ENCODE data around the gene SLC35F1. TPM values are rescaled to one million over a fixed set of nuclear protein-coding genes. Genes with fewer than 3 reads are reported as not detected.
"Not testable (repeated sequence)": the region's sequence is repeated elsewhere in the genome, so short reads cannot be mapped to it uniquely, and the experiment has no call there.

SLC35F1 gene
- 0.76 TPM in 1 of 2 replicates, not detected in the other for total RNA-seq (2014; rRNA removed; shearing (Covaris generic))
- polyA plus RNA-seq (2016; fragmentation: Nextera tagmentation; extraction: Ambion mirVana): not detected in 2 replicates

DNA sequence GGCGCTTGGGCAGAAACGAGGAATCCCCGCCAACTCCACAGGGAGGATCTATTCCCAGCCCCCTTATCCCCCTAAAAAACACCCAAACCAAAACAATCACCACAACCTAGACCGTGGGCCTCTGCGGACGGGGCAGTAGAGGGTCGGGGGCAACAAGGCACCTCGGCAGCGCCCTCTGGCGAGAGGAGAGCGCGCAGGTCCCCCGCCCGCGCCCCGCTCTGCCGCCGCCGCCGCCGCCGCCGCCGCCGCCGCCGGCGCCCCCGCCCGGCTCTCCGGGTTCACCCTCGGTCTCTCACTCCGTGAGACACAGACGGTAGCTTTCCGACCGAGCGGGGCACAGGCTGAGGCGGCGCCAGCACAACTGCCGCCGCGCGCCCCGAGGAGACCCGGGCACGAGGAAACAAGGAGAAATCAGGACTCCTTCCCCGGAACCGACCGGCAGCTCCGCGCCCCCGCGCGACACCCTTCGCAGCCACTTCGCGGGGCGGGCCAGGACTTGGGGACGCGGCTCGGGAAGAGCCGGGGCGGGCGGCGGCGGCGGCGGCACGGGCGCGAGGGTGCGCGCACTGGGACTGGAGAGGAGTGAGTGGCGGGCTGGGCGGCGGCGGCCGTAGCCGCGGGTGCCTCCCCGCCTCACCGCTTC is at the start of gene SLC35F1:
Gene SLC35F1, plus strand, starts transcription at position 307 of the 643 bp plus-strand sequence.
- Histone ChIP-seq H3K4me2 (ENCODE audit: unreplicated experiment) (peak within 1 kb of the TSS; percentile 52), H3K9me2 (ENCODE audit: insufficient read depth) (no peaks in the 10 kb centered on the region), H3K4me1 (ENCODE audit: insufficient read depth) (no peaks in the 10 kb centered on the region), H3K79me2 (ENCODE audit: insufficient read depth) (no peaks in the 10 kb centered on the region), H3F3A (ENCODE audit: insufficient read depth) (no peaks in the 10 kb centered on the region), H3K9me3 (ENCODE audit: low read depth) (no peaks in the 10 kb centered on the region), H2AFZ (no peak within 1 kb of the TSS), H4K20me1 (ENCODE audit: insufficient read depth) (peaks cover 3% of the 10 kb centered on the region; the same call in 1 of the 2 replicates), H3K36me3 (ENCODE audit: low read depth) (no peaks in the 10 kb centered on the region), H3K4me3 (peak within 1 kb of the TSS; percentile 66), H3K9ac (no peak within 1 kb of the TSS), H3K27ac (no peak within 1 kb of the TSS), H3K27me3 (replicated peaks; ENCODE audit: insufficient read depth) (peaks cover 39% of the 10 kb centered on the region)
- in situ Hi-C loops (cut with MboI): no loop called here
- peak; percentile 17 for DNase-seq
- TF ChIP-seq EZH2phosphoT487 (IDR thresholded peaks at IDR 0.05; ENCODE audit: insufficient read depth, low read depth) (no peak), EZH2 (IDR thresholded peaks at IDR 0.05; ENCODE audit: insufficient read depth, poor library complexity, severe bottlenecking) (peak; percentile 2)
- 3 to 4% methylated on average over 43 to 58 of the region's 82 CpGs for WGBS, 2 experiments (ENCODE audit: low coverage in 1 of 2, low lambda C conversion rate in 2 of 2, missing lambda C conversion rate in 2 of 2)

- not testable (repeated sequence) for H3K9ac ChIP-seq
- 38 to 57% methylated on average over 2 of the region's 2 CpGs for WGBS, 2 experiments (ENCODE audit: low coverage in 1 of 2, low lambda C conversion rate in 2 of 2, missing lambda C conversion rate in 2 of 2)
These were observed 48.5 kb upstream of the SLC35F1 start for GRCh38 chr6:117858601-117859000.

GRCh38 chr6:117861545-117861944 is 45.5 kb upstream of the SLC35F1 start:
- TF ChIP-seq EZH2phosphoT487 (IDR thresholded peaks at IDR 0.05; ENCODE audit: insufficient read depth, low read depth): no peak
- TF ChIP-seq EZH2 (IDR thresholded peaks at IDR 0.05; ENCODE audit: insufficient read depth, poor library complexity, severe bottlenecking): no peak
- no peak overlapping the region for H3K4me2 ChIP-seq (ENCODE audit: unreplicated experiment)
- no peak for DNase-seq
- no peaks in the 10 kb centered on the region for H3K36me3 ChIP-seq (ENCODE audit: low read depth)
- no peak overlapping the region for H2AFZ ChIP-seq
- no peaks in the 10 kb centered on the region for H3K27me3 ChIP-seq (replicated peaks; ENCODE audit: insufficient read depth)
- no peaks in the 10 kb centered on the region for H3K9me3 ChIP-seq (ENCODE audit: low read depth)
- H3K4me1 ChIP-seq (ENCODE audit: insufficient read depth): no peaks in the 10 kb centered on the region
- no peaks in the 10 kb centered on the region for H3K9me2 ChIP-seq (ENCODE audit: insufficient read depth)
- H3K9ac ChIP-seq: no peak overlapping the region
- 52 to 53% methylated on average over 3 of the region's 3 CpGs for WGBS, 2 experiments (ENCODE audit: low coverage in 1 of 2, low lambda C conversion rate in 2 of 2, missing lambda C conversion rate in 2 of 2)
- H4K20me1 ChIP-seq (ENCODE audit: insufficient read depth): no peaks in the 10 kb centered on the region
- no peaks in the 10 kb centered on the region for H3K79me2 ChIP-seq (ENCODE audit: insufficient read depth)
- in situ Hi-C loops (cut with MboI): no loop called here
- H3F3A ChIP-seq (ENCODE audit: insufficient read depth): no peaks in the 10 kb centered on the region
- no peak overlapping the region for H3K27ac ChIP-seq
- H3K4me3 ChIP-seq: no peak overlapping the region

More at GRCh38 chr6:117858601-117859000, 48.5 kb upstream of the SLC35F1 start:
- DNase-seq; H3K79me2 ChIP-seq (ENCODE audit: insufficient read depth); H3K27ac ChIP-seq; H3K9me3 ChIP-seq (ENCODE audit: low read depth); H3K4me1 ChIP-seq (ENCODE audit: insufficient read depth); H3K9me2 ChIP-seq (ENCODE audit: insufficient read depth); H3F3A ChIP-seq (ENCODE audit: insufficient read depth); H3K27me3 ChIP-seq (replicated peaks; ENCODE audit: insufficient read depth); in situ Hi-C loops (cut with MboI); H2AFZ ChIP-seq; H3K4me2 ChIP-seq (ENCODE audit: unreplicated experiment); H4K20me1 ChIP-seq (ENCODE audit: insufficient read depth); H3K36me3 ChIP-seq (ENCODE audit: low read depth); H3K4me3 ChIP-seq: not testable (repeated sequence)

GRCh38 chr6:117866561-117866960 is 40.5 kb upstream of the SLC35F1 start:
- no peaks in the 10 kb centered on the region for H3K9me3 ChIP-seq (ENCODE audit: low read depth)
- DNase-seq: no peak
- in situ Hi-C loops (cut with MboI): no loop called here
- no peaks in the 10 kb centered on the region for H3K79me2 ChIP-seq (ENCODE audit: insufficient read depth)
- H3K9me2 ChIP-seq (ENCODE audit: insufficient read depth): no peaks in the 10 kb centered on the region
- no peaks in the 10 kb centered on the region for H3F3A ChIP-seq (ENCODE audit: insufficient read depth)
- no peaks in the 10 kb centered on the region for H3K36me3 ChIP-seq (ENCODE audit: low read depth)
- no peak overlapping the region for H3K27ac ChIP-seq
- H3K9ac ChIP-seq: no peak overlapping the region
- no peak overlapping the region for H3K4me2 ChIP-seq (ENCODE audit: unreplicated experiment)
- H3K4me1 ChIP-seq (ENCODE audit: insufficient read depth): no peaks in the 10 kb centered on the region
- 25 to 28% methylated on average over 4 of the region's 4 CpGs for WGBS, 2 experiments (ENCODE audit: low coverage in 1 of 2, low lambda C conversion rate in 2 of 2, missing lambda C conversion rate in 2 of 2)
- H2AFZ ChIP-seq: no peak overlapping the region
- H3K4me3 ChIP-seq: no peak overlapping the region
- no peaks in the 10 kb centered on the region for H4K20me1 ChIP-seq (ENCODE audit: insufficient read depth)
- TF ChIP-seq EZH2 (IDR thresholded peaks at IDR 0.05; ENCODE audit: insufficient read depth, poor library complexity, severe bottlenecking): no peak
- TF ChIP-seq EZH2phosphoT487 (IDR thresholded peaks at IDR 0.05; ENCODE audit: insufficient read depth, low read depth): no peak
- no peaks in the 10 kb centered on the region for H3K27me3 ChIP-seq (replicated peaks; ENCODE audit: insufficient read depth)
